GM12878 (cell line): Measurements from ENCODE around the gene CALY. TPM values are rescaled to one million over a fixed set of nuclear protein-coding genes. Genes with fewer than 3 reads are reported as not detected.

Experiments
- ATAC-seq: fragments of 200-7000 bp; cut with Tn5 transposase; 3 replicates; pipeline ENCODE4 v1.9.1; 2020; ENCODE audit warnings: mild to moderate bottlenecking, moderate library complexity
- BruUV-seq: library from RNA; stranded (reverse); fragments of 400-500 nt; replicated peaks from 2 replicates; lab custom pipeline; 2021; lab: Mats Ljungman, UMichigan
- CTCF ChIA-PET: fragments of 300-600 bp; sonication (Branson Sonifier 250); formaldehyde crosslinking; extraction: SDS; loops from one replicate; lab custom pipeline; 2021; ENCODE audit warnings: inconsistent platforms; lab: Yijun Ruan, JAX
- POLR2A ChIA-PET: fragments of 350-600 bp; formaldehyde crosslinking; extraction: SDS; loops from one replicate; lab custom pipeline; 2021; ENCODE audit warnings: inconsistent platforms; lab: Charles Lee
- RAD21 ChIA-PET: fragments of 300-600 bp; sonication (Branson Sonifier 250); formaldehyde crosslinking; loops from one replicate; lab custom pipeline; 2023; ENCODE audit warnings: antibody characterized with exemption; ENCODE audit not compliant: unreplicated experiment; lab: Charles Lee
- SMC1A ChIA-PET: fragments of 300-600 bp; sonication (Branson Sonifier 250); formaldehyde crosslinking; loops from one replicate; lab custom pipeline; 2023; ENCODE audit not compliant: unreplicated experiment, uncharacterized antibody; lab: Charles Lee
- DNase-seq: peaks from one replicate; pipeline ENCODE4 v3.0.0-alpha.2; 2011; ENCODE audit warnings: low read depth, low spot score
- FAIRE-seq: peaks from 3 replicates; lab custom pipeline; 2011; peaks lifted over from hg19 to GRCh38; lab: Jason Lieb, UNC
- H2AFZ ChIP-seq: 2 replicates; pipeline ENCODE4 v1.6.0; 2011; ENCODE audit warnings: low read depth, low read length, control low read depth; ENCODE audit not compliant: control insufficient read depth
- H3K27ac ChIP-seq: 2 replicates; pipeline ENCODE4 v1.5.1; 2011; ENCODE audit warnings: control low read depth; ENCODE audit not compliant: control insufficient read depth, insufficient read depth
- H3K27me3 ChIP-seq, 2 experiments: replicated peaks in 1 of 2; 2 replicates each; pipeline versions ENCODE4 v1.6.0 to v1.6.1; 2011; ENCODE audit warnings: low read length in 1 of 2; ENCODE audit not compliant: control insufficient read depth in 2 of 2, insufficient read depth in 2 of 2
- H3K36me3 ChIP-seq, 2 experiments: 2 replicates each; pipeline ENCODE4 v1.5.1; 2011; ENCODE audit warnings: low read length in 1 of 2; ENCODE audit not compliant: control insufficient read depth in 2 of 2, insufficient read depth in 2 of 2
- H3K4me1 ChIP-seq: 2 replicates; pipeline ENCODE4 v1.6.1; 2011; ENCODE audit warnings: mild to moderate bottlenecking, low read length, moderate library complexity, mixed read lengths; ENCODE audit not compliant: control insufficient read depth, insufficient read depth
- H3K4me2 ChIP-seq: 2 replicates; pipeline ENCODE4 v1.6.0; 2011; ENCODE audit warnings: control low read depth; ENCODE audit not compliant: control insufficient read depth, insufficient read depth
- H3K4me3 ChIP-seq: fragments of 200-600 bp; sonication (generic); 2 replicates; pipeline ENCODE4 v1.5.1; 2016
- H3K79me2 ChIP-seq: 2 replicates; pipeline ENCODE4 v1.6.0; 2011; ENCODE audit warnings: low read length; ENCODE audit not compliant: control insufficient read depth, insufficient read depth
- H3K9ac ChIP-seq: 2 replicates; pipeline ENCODE4 v1.8.0; 2011; ENCODE audit warnings: low read length, control low read depth, mixed read lengths; ENCODE audit not compliant: control insufficient read depth, insufficient read depth
- H3K9me3 ChIP-seq: replicated peaks from 3 replicates; pipeline ENCODE4 v1.5.1; 2011; ENCODE audit warnings: mild to moderate bottlenecking, low read length; ENCODE audit not compliant: control insufficient read depth, insufficient read depth
- H4K20me1 ChIP-seq: 2 replicates; pipeline ENCODE4 v1.6.0; 2011; ENCODE audit not compliant: control insufficient read depth, insufficient read depth
- BMI1 ChIP-seq: fragments of 450-650 bp; IDR thresholded peaks from 2 replicates; pipeline ENCODE4 v1.6.1; 2016; ENCODE audit warnings: mild to moderate bottlenecking, moderate library complexity, borderline replicate concordance
- DPF2 ChIP-seq: fragments of 450-650 bp; IDR thresholded peaks from 2 replicates; pipeline ENCODE4 v1.6.1; 2017; ENCODE audit warnings: mild to moderate bottlenecking
- EED ChIP-seq: sonication (generic); IDR thresholded peaks from 2 replicates; pipeline ENCODE4 v1.6.1; 2016; ENCODE audit warnings: antibody characterized with exemption, low read depth
- EGR1 ChIP-seq, 2 experiments: IDR thresholded peaks; 1 replicate in 1 of 2; 2 replicates in 1 of 2; pipeline ENCODE4 v1.6.1; 2011 to 2012; ENCODE audit warnings: low read depth in 2 of 2, low read length in 2 of 2, borderline replicate concordance in 1 of 2, mild to moderate bottlenecking in 1 of 2, moderate library complexity in 1 of 2
- IRF3 ChIP-seq: fragments of 450-650 bp; IDR thresholded peaks from 2 replicates; pipeline ENCODE4 v1.6.1; 2014; ENCODE audit warnings: mild to moderate bottlenecking
- KAT2A ChIP-seq: conservative IDR thresholded peaks from 2 replicates; pipeline ENCODE4 v1.6.1; 2011; ENCODE audit warnings: low read depth, low read length; ENCODE audit not compliant: control insufficient read depth
- MEF2A ChIP-seq: IDR thresholded peaks from 2 replicates; pipeline ENCODE4 v1.6.1; 2011; ENCODE audit warnings: low read depth, mild to moderate bottlenecking, low read length, moderate library complexity; ENCODE audit not compliant: insufficient read depth
- MEF2B ChIP-seq: fragments of 450-650 bp; IDR thresholded peaks from 2 replicates; pipeline ENCODE4 v1.6.1; 2018; ENCODE audit warnings: mild to moderate bottlenecking, moderate library complexity; ENCODE audit not compliant: partially characterized antibody, poor library complexity, severe bottlenecking
- MXI1 ChIP-seq: fragments of 150-350 bp; IDR thresholded peaks from 2 replicates; pipeline ENCODE4 v1.6.1; 2011; ENCODE audit warnings: low read depth, mild to moderate bottlenecking, inconsistent platforms, low read length, improper control_type of control experiment
- NBN ChIP-seq: fragments of 450-650 bp; IDR thresholded peaks from 2 replicates; pipeline ENCODE4 v1.6.1; 2016
- PAX5 ChIP-seq: IDR thresholded peaks from 2 replicates; pipeline ENCODE4 v1.6.1; 2011; ENCODE audit warnings: low read depth, low read length, borderline replicate concordance
- PBX3 ChIP-seq: IDR thresholded peaks from 2 replicates; pipeline ENCODE4 v1.6.1; 2011; ENCODE audit warnings: mild to moderate bottlenecking, low read depth, low read length, moderate library complexity; ENCODE audit not compliant: insufficient replicate concordance
- PKNOX1 ChIP-seq: fragments of 450-650 bp; IDR thresholded peaks from 2 replicates; pipeline ENCODE4 v1.6.1; 2016; ENCODE audit warnings: mild to moderate bottlenecking
- RAD21 ChIP-seq: IDR thresholded peaks from 2 replicates; pipeline ENCODE4 v1.6.1; 2011; ENCODE audit warnings: mild to moderate bottlenecking, low read depth, low read length, moderate library complexity; ENCODE audit not compliant: insufficient read depth
- RBBP5 ChIP-seq: fragments of 200-600 bp; sonication (generic); conservative IDR thresholded peaks from 2 replicates; pipeline ENCODE4 v1.6.1; 2016
- SIN3A ChIP-seq: IDR thresholded peaks from 2 replicates; pipeline ENCODE4 v1.6.1; 2012; ENCODE audit warnings: low read depth, low read length, improper control_type of control experiment
- SIX5 ChIP-seq: IDR thresholded peaks from 2 replicates; pipeline ENCODE4 v1.6.1; 2011; ENCODE audit warnings: mild to moderate bottlenecking, low read depth, low read length, moderate library complexity; ENCODE audit not compliant: severe bottlenecking
- SP1 ChIP-seq: IDR thresholded peaks from one replicate; pipeline ENCODE4 v1.6.1; 2011; ENCODE audit warnings: low read depth, low read length
- USF1 ChIP-seq: IDR thresholded peaks from 2 replicates; pipeline ENCODE4 v1.6.1; 2011; ENCODE audit warnings: borderline replicate concordance, low read depth, mild to moderate bottlenecking, moderate library complexity, mixed read lengths, low read length; ENCODE audit not compliant: insufficient read depth; ENCODE audit errors: extremely low read length
- WGBS: methylation state at CpG from one replicate; pipeline ENCODE4 v1.1.6; 2016; ENCODE audit warnings: low lambda C conversion rate; ENCODE audit not compliant: insufficient replicate concordance, insufficient coverage; ENCODE audit errors: missing lambda C conversion rate; 5-methylcytosine and 5-hydroxymethylcytosine counted together
- in situ Hi-C: fragments of 300-500 bp; cut with MboI; formaldehyde crosslinking; loops from 9 replicates; pipeline ENCODE4 v1.14.3; 2018; ENCODE audit warnings: mixed read lengths
- intact Hi-C: fragments of 100-400 bp; cut with micrococcal nuclease; formaldehyde crosslinking; loops from one replicate; pipeline ENCODE4 v1.14.2; 2022; ENCODE audit not compliant: unreplicated experiment
- polyA plus RNA-seq, 11 experiments: library from polyadenylated mRNA; depleted of rRNA in 4 of 11; unstranded in 6 of 11; stranded (reverse) in 5 of 11; fragments of >200 nt; fragmentation: Nextera tagmentation in 4 of 11; fragmentation: Illumina TruSeq in 1 of 11; extraction: Ambion mirVana in 4 of 11; extraction: Trizol in 1 of 11; gene quantifications; 1 replicate in 1 of 11; 2 replicates in 10 of 11; pipeline versions ENCODE4 v1.2.1 to v1.2.3, GENCODE V29; 2011 to 2016; ENCODE audit warnings: inconsistent platforms in 2 of 11, missing spikeins in 2 of 11, low read depth in 1 of 11
- total RNA-seq, 4 experiments: library from RNA; depleted of rRNA in 3 of 4; stranded (reverse); fragments of >200 nt in 3 of 4; fragmentation: Illumina TruSeq in 1 of 4; extraction: Trizol in 1 of 4; gene quantifications; 2 replicates each; pipeline versions ENCODE4 v1.2.1 to v1.2.3, GENCODE V29; 2013 to 2021

The CALY gene
- total and polyA plus RNA-seq, 10 of the 15 experiments (the other 5 are each of a cell fraction or from before 2014, with no cell fraction given): 0.07 TPM; not detected in 9

GRCh38 chr10:133278577-133279265 lies 58.0 kb downstream of the CALY start:
- WGBS: 30% methylated on average over 19 of the region's 19 CpGs
- Histone ChIP-seq H3K9me3 (no peaks in the 10 kb centered on the region), H4K20me1 (no peaks in the 10 kb centered on the region; the same call in 1 of the 2 replicates), H3K27ac (peak overlapping the region; percentile 53), H3K4me2 (peak overlapping the region; percentile 85), H3K9ac (no peak overlapping the region; the same call in 1 of the 2 replicates), H3K79me2 (peaks cover 23% of the 10 kb centered on the region), H2AFZ (no peak overlapping the region), H3K36me3 (peaks cover 3 to 10% of the 10 kb centered on the region in 2 experiments), H3K4me1 (peaks cover 33% of the 10 kb centered on the region), H3K4me3 (no peak overlapping the region), H3K27me3 (no peaks in the 10 kb centered on the region)
- ChIA-PET RAD21 (interaction anchor here (1.1 kb wide), 1 partner anchor 242 kb away, joined by 3 read pairs; no protein-coding TSS in a partner anchor), SMC1A (interaction anchor here (0.8 to 1.7 kb wide), 5 partner anchors 9 to 29 kb away, joined by 4 to 5 read pairs (median 4); no protein-coding TSS in a partner anchor), CTCF (interaction anchor here (0.9 to 2.8 kb wide), 7 partner anchors 16 to 29 kb away, joined by 3 to 14 read pairs (median 5); no protein-coding TSS in a partner anchor), POLR2A (interaction anchor here (1.0 to 1.2 kb wide), 4 partner anchors 16 to 99 kb away, joined by 3 to 4 read pairs (median 3); no protein-coding TSS in a partner anchor)
- BruUV-seq: no TSS peak
- intact Hi-C loops: no loop called here
- in situ Hi-C loops: no loop called here
- ATAC-seq (peak; percentile 29), FAIRE-seq (peak; percentile 78), DNase-seq (no peak)
- TF ChIP-seq RAD21: no peak
- TF ChIP-seq PKNOX1: peak; percentile 94
- no peak for TF ChIP-seq MEF2B
- TF ChIP-seq SIX5: no peak
- TF ChIP-seq EGR1 (IDR thresholded peaks at IDR 0.05; ENCODE audit: borderline replicate concordance in 1 of 2, low read depth in 2 of 2, low read length in 2 of 2): 0 out of 3 replicates have a peak, but pooled peaks of 1 of the 2 experiments have one; percentile 12
- TF ChIP-seq RBBP5: no peak
- TF ChIP-seq EED: 0 out of 2 replicates have a peak, but pooled peaks have one; percentile 14
- no peak for TF ChIP-seq SIN3A
- no peak for TF ChIP-seq KAT2A
- no peak for TF ChIP-seq MEF2A
- TF ChIP-seq BMI1: no peak
- TF ChIP-seq PAX5: peak; percentile 38; the same call in 1 of the 2 replicates
- TF ChIP-seq SP1: peak; percentile 35
- peak; percentile 58; the same call in 1 of the 2 replicates for TF ChIP-seq NBN
- no peak for TF ChIP-seq IRF3
- TF ChIP-seq USF1: no peak
- TF ChIP-seq DPF2: peak; percentile 60
- peak; percentile 87 for TF ChIP-seq PBX3
- 0 out of 2 replicates have a peak, but pooled peaks have one; percentile 16 for TF ChIP-seq MXI1
